Stomach (tissue), 9 donors: ENCODE results near the gene MUC5B. TPM values are rescaled to one million over a fixed set of nuclear protein-coding genes. Genes with fewer than 3 reads are reported as not detected.
"Not testable (repeated sequence)": the region's sequence is repeated elsewhere in the genome, so short reads cannot be mapped to it uniquely, and the experiment has no call there.

Source experiments
- DNase-seq, 2 donors: peaks; one replicate each; pipeline versions ENCODE4 v3.0.0 to v3.0.0-alpha.2; 2013 to 2019
- H3K27ac ChIP-seq, 5 donors: fragments of 200-600 bp in 4 of 5; sonication (generic) in 4 of 5; one replicate each; pipeline ENCODE4 v1.5.1; 2013 to 2019; ENCODE audit warnings: mild to moderate bottlenecking in 1 of 5, moderate library complexity in 1 of 5
- H3K27me3 ChIP-seq, 3 donors: fragments of 200-600 bp; sonication (generic); one replicate each; pipeline ENCODE4 v1.5.1; 2017 to 2019; ENCODE audit warnings: mixed run types in 1 of 3
- H3K36me3 ChIP-seq, 4 donors: fragments of 200-600 bp; sonication (generic); 1 replicate in 3 of 4; 2 replicates in 1 of 4; pipeline ENCODE4 v1.5.1; 2016 to 2019
- H3K4me1 ChIP-seq, 4 donors: fragments of 200-600 bp; sonication (generic); one replicate each; pipeline ENCODE4 v1.5.1; 2016 to 2019
- H3K4me3 ChIP-seq, 4 donors: fragments of 200-600 bp; sonication (generic) in 3 of 4; one replicate each; pipeline ENCODE4 v1.5.1; 2016 to 2019; ENCODE audit warnings: mild to moderate bottlenecking in 1 of 4
- H3K9me3 ChIP-seq, 4 donors: fragments of 200-600 bp; sonication (generic); one replicate each; pipeline ENCODE4 v1.5.1; 2016 to 2019
- EP300 ChIP-seq: sonication (generic); formaldehyde crosslinking; IDR thresholded peaks from one replicate; pipeline ENCODE4 v1.6.1; 2017; ENCODE audit warnings: antibody characterized with exemption
- POLR2A ChIP-seq, 4 donors: fragments of 450-650 bp; IDR thresholded peaks; one replicate each; pipeline ENCODE4 v1.6.1; 2016; ENCODE audit warnings: antibody characterized with exemption in 4 of 4, control low read depth in 2 of 4, mild to moderate bottlenecking in 1 of 4, moderate library complexity in 1 of 4
- POLR2AphosphoS5 ChIP-seq, 3 donors: sonication (generic); formaldehyde crosslinking; IDR thresholded peaks; one replicate each; pipeline ENCODE4 v1.6.1; 2016; ENCODE audit warnings: antibody characterized with exemption in 3 of 3
- WGBS, 5 donors: extraction: QIAGEN DNeasy Blood & Tissue Kit in 3 of 5; methylation state at CpG; one replicate each; pipeline versions ENCODE4 v1.1.5 to v1.1.7; 2013 to 2018; 5-methylcytosine and 5-hydroxymethylcytosine counted together
- intact Hi-C: fragments of 100-400 bp; cut with DNase I; formaldehyde crosslinking; loops from one replicate; pipeline ENCODE4 v1.15.1; 2023; ENCODE audit warnings: low total_unique reads
- polyA plus RNA-seq, 3 donors: library from polyadenylated mRNA; stranded (reverse); fragments of 200-250 nt; gene quantifications; one replicate each; pipeline ENCODE4 v1.2.3, GENCODE V29; 2013
- total RNA-seq, 5 donors: library from RNA; depleted of rRNA; stranded (reverse); fragments of >200 nt; gene quantifications; one replicate each; pipeline versions ENCODE4 v1.1.0 to v1.2.3, GENCODE V29; 2014 to 2016
- TF ChIP-seq, protein P1 (sequence below), 7 experiments: fragments of 450-650 bp in 4 of 7; fragments of 200-600 bp in 3 of 7; sonication (generic) in 3 of 7; IDR thresholded peaks; one replicate each; pipeline ENCODE4 v1.5.1; 2016 to 2019; ENCODE audit warnings: antibody characterized with exemption in 7 of 7, control low read depth in 2 of 7, mild to moderate bottlenecking in 1 of 7
- donor health status: healthy with polysubstance abuse.
- donor health status: Bipolar disorder and iron deficiency.
- donor health status: healthy.

Gene MUC5B
- total and polyA plus RNA-seq, 8 donors, result under 0.01 to 516 (median 6.6) TPM

DNA sequence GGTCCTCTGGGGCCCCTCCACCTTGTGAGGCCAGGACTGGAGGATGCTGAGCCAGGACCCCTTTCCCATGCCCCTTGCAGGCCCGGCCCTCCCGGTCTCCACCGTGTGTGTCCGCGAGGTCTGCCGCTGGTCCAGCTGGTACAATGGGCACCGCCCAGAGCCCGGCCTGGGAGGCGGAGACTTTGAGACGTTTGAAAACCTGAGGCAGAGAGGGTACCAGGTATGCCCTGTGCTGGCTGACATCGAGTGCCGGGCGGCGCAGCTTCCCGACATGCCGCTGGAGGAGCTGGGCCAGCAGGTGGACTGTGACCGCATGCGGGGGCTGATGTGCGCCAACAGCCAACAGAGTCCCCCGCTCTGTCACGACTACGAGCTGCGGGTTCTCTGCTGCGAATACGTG lies 17.9 kb downstream of the MUC5B start:
- Histone ChIP-seq H3K4me1 (peaks cover 0 to 7% (median 0%) of the 10 kb centered on the region in 4 donors), H3K27me3 (no peaks in the 10 kb centered on the region), H3K4me3 (no peak overlapping the region), H3K36me3 (no peaks in the 10 kb centered on the region), H3K9me3 (no peaks in the 10 kb centered on the region), H3K27ac (no peak overlapping the region)
- 87 to 94% (median 92%) methylated on average over 22 to 25 of the region's 25 CpGs for WGBS, 5 donors
- intact Hi-C loops, result no loop called here
- TF ChIP-seq, protein P1, sequence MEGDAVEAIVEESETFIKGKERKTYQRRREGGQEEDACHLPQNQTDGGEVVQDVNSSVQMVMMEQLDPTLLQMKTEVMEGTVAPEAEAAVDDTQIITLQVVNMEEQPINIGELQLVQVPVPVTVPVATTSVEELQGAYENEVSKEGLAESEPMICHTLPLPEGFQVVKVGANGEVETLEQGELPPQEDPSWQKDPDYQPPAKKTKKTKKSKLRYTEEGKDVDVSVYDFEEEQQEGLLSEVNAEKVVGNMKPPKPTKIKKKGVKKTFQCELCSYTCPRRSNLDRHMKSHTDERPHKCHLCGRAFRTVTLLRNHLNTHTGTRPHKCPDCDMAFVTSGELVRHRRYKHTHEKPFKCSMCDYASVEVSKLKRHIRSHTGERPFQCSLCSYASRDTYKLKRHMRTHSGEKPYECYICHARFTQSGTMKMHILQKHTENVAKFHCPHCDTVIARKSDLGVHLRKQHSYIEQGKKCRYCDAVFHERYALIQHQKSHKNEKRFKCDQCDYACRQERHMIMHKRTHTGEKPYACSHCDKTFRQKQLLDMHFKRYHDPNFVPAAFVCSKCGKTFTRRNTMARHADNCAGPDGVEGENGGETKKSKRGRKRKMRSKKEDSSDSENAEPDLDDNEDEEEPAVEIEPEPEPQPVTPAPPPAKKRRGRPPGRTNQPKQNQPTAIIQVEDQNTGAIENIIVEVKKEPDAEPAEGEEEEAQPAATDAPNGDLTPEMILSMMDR (IDR thresholded peaks at IDR 0.05), result no peak
- TF ChIP-seq EP300 (no peak), POLR2A (IDR thresholded peaks at IDR 0.05) (no peak), POLR2AphosphoS5 (IDR thresholded peaks at IDR 0.05) (no peak)
- no peak for DNase-seq

DNA sequence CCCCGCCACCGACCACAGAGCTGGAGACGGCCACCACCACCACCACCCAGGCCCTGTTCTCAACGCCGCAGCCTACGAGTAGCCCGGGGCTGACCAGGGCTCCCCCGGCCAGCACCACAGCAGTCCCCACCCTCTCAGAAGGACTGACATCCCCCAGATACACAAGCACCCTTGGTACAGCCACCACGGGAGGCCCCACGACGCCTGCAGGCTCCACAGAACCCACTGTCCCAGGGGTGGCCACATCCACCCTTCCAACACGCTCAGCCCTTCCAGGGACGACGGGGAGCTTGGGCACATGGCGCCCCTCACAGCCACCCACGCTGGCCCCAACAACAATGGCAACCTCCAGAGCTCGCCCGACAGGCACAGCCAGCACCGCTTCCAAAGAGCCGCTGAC lies 18.8 kb downstream of the MUC5B start:
- DNase-seq, result no peak
- intact Hi-C loops, result no loop called here
- Histone ChIP-seq H3K4me1 (peaks cover 0 to 7% (median 0%) of the 10 kb centered on the region in 4 donors), H3K27me3 (no peaks in the 10 kb centered on the region), H3K27ac (no peak overlapping the region), H3K9me3 (no peaks in the 10 kb centered on the region), H3K4me3 (no peak overlapping the region), H3K36me3 (no peaks in the 10 kb centered on the region)
- no peak for TF ChIP-seq POLR2A (IDR thresholded peaks at IDR 0.05)
- TF ChIP-seq EP300, result no peak
- no peak for TF ChIP-seq POLR2AphosphoS5 (IDR thresholded peaks at IDR 0.05)
- TF ChIP-seq, protein P1 (IDR thresholded peaks at IDR 0.05), result no peak
- WGBS, 5 donors, result 92 to 97% (median 96%) methylated on average over 12 to 20 of the region's 20 CpGs

DNA sequence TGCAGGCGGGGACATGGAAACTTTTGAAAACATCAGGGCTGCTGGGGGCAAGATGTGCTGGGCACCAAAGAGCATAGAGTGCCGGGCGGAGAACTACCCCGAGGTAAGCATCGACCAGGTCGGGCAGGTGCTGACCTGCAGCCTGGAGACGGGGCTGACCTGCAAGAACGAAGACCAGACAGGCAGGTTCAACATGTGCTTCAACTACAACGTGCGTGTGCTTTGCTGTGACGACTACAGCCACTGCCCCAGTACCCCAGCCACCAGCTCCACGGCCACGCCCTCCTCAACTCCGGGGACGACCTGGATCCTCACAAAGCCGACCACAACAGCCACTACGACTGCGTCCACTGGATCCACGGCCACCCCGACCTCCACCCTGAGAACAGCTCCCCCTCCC lies 19.4 kb downstream of the MUC5B start:
- intact Hi-C loops, result no loop called here
- WGBS, 5 donors, result 89 to 96% (median 89%) methylated on average over 20 of the region's 20 CpGs
- Histone ChIP-seq H3K27me3 (no peaks in the 10 kb centered on the region), H3K4me1 (peaks cover 0 to 6% (median 0%) of the 10 kb centered on the region in 4 donors), H3K4me3 (no peak overlapping the region), H3K27ac (no peak overlapping the region), H3K36me3 (no peaks in the 10 kb centered on the region), H3K9me3 (no peaks in the 10 kb centered on the region)
- no peak for TF ChIP-seq POLR2AphosphoS5 (IDR thresholded peaks at IDR 0.05)
- TF ChIP-seq POLR2A (IDR thresholded peaks at IDR 0.05), result no peak
- TF ChIP-seq, protein P1 (IDR thresholded peaks at IDR 0.05), result no peak
- no peak for TF ChIP-seq EP300
- DNase-seq, result no peak

DNA sequence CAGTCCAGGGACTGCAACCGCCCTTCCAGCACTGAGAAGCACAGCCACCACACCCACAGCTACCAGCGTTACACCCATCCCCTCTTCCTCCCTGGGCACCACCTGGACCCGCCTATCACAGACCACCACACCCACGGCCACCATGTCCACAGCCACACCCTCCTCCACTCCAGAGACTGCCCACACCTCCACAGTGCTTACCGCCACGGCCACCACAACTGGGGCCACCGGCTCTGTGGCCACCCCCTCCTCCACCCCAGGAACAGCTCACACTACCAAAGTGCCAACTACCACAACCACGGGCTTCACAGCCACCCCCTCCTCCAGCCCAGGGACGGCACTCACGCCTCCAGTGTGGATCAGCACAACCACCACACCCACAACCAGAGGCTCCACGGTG lies 19.9 kb downstream of the MUC5B start:
- H3K27ac ChIP-seq, H3K4me3 ChIP-seq, H3K4me1 ChIP-seq, intact Hi-C loops, H3K36me3 ChIP-seq, H3K27me3 ChIP-seq, H3K9me3 ChIP-seq, DNase-seq: not testable (repeated sequence)
- 54 to 86% (median 77%) methylated on average over 4 to 9 of the region's 11 CpGs for WGBS, 5 donors

DNA sequence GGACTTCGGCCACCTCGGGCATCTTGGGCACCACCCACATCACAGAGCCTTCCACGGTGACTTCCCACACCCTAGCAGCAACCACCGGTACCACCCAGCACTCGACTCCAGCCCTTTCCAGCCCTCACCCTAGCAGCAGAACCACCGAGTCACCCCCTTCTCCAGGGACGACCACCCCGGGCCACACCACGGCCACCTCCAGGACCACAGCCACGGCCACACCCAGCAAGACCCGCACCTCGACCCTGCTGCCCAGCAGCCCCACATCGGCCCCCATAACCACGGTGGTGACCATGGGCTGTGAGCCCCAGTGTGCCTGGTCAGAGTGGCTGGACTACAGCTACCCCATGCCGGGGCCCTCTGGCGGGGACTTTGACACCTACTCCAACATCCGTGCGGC lies 20.7 kb downstream of the MUC5B start:
- H3K36me3 ChIP-seq, H3K4me3 ChIP-seq, H3K27ac ChIP-seq, DNase-seq, H3K27me3 ChIP-seq, H3K4me1 ChIP-seq, intact Hi-C loops, H3K9me3 ChIP-seq: not testable (repeated sequence)
- 85 to 98% (median 93%) methylated on average over 4 to 15 of the region's 18 CpGs for WGBS, 5 donors

DNA sequence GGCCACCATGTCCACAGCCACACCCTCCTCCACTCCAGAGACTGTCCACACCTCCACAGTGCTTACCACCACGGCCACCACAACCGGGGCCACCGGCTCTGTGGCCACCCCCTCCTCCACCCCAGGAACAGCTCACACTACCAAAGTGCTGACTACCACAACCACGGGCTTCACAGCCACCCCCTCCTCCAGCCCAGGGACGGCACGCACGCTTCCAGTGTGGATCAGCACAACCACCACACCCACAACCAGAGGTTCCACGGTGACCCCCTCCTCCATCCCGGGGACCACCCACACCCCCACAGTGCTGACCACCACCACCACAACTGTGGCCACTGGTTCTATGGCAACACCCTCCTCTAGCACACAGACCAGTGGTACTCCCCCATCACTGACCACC lies 21.7 kb downstream of the MUC5B start:
- H3K9me3 ChIP-seq, DNase-seq, H3K27ac ChIP-seq, intact Hi-C loops, H3K27me3 ChIP-seq, H3K36me3 ChIP-seq, H3K4me1 ChIP-seq, H3K4me3 ChIP-seq: not testable (repeated sequence)
- 82 to 99% (median 97%) methylated on average over 8 to 9 of the region's 9 CpGs for WGBS, 5 donors

DNA sequence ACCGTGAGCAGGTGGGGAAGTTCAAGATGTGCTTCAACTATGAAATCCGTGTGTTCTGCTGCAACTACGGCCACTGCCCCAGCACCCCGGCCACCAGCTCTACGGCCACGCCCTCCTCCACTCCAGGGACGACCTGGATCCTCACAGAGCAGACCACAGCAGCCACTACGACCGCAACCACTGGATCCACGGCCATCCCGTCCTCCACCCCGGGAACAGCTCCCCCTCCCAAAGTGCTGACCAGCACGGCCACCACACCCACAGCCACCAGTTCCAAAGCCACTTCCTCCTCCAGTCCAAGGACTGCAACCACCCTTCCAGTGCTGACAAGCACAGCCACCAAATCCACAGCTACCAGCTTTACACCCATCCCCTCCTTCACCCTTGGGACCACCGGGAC lies 22.9 kb downstream of the MUC5B start:
- H3K36me3 ChIP-seq, H3K27ac ChIP-seq, intact Hi-C loops, H3K4me1 ChIP-seq, H3K4me3 ChIP-seq, H3K27me3 ChIP-seq, DNase-seq, H3K9me3 ChIP-seq: not testable (repeated sequence)
- WGBS, 5 donors, result 83 to 93% (median 92%) methylated on average over 7 to 13 of the region's 14 CpGs

DNA sequence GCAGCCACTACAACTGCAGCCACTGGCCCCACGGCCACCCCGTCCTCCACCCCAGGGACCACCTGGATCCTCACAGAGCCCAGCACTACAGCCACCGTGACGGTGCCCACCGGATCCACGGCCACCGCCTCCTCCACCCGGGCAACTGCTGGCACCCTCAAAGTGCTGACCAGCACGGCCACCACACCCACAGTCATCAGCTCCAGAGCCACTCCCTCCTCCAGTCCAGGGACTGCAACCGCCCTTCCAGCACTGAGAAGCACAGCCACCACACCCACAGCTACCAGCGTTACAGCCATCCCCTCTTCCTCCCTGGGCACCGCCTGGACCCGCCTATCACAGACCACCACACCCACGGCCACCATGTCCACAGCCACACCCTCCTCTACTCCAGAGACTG lies 23.4 kb downstream of the MUC5B start:
- H3K27ac ChIP-seq, H3K4me3 ChIP-seq, DNase-seq, H3K9me3 ChIP-seq, intact Hi-C loops, H3K27me3 ChIP-seq, H3K4me1 ChIP-seq, H3K36me3 ChIP-seq: not testable (repeated sequence)
- 70 to 86% (median 75%) methylated on average over 10 to 14 of the region's 14 CpGs for WGBS, 5 donors

DNA sequence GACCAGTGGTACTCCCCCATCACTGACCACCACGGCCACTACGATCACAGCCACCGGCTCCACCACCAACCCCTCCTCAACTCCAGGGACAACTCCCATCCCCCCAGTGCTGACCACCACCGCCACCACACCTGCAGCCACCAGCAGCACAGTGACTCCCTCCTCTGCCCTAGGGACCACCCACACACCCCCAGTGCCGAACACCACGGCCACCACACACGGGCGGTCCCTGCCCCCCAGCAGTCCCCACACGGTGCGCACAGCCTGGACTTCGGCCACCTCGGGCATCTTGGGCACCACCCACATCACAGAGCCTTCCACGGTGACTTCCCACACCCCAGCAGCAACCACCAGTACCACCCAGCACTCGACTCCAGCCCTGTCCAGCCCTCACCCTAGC lies 24.2 kb downstream of the MUC5B start:
- H3K27ac ChIP-seq, H3K9me3 ChIP-seq, H3K4me1 ChIP-seq, H3K4me3 ChIP-seq, H3K36me3 ChIP-seq, DNase-seq, H3K27me3 ChIP-seq, intact Hi-C loops: not testable (repeated sequence)
- whole genome bisulfite sequencing, 5 donors, result 86 to 95% (median 91%) methylated on average over 4 to 14 of the region's 14 CpGs
